Measurements from ENCODE around the gene DEFB132. TPM values are rescaled to one million over a fixed set of nuclear protein-coding genes. Genes with fewer than 3 reads are reported as not detected.
"Not testable (repeated sequence)": the region's sequence is repeated elsewhere in the genome, so short reads cannot be mapped to it uniquely, and the experiment has no call there.

DEFB132 gene
- total RNA-seq, 1 donor from 2014 or later, result 0.32 TPM

DNA sequence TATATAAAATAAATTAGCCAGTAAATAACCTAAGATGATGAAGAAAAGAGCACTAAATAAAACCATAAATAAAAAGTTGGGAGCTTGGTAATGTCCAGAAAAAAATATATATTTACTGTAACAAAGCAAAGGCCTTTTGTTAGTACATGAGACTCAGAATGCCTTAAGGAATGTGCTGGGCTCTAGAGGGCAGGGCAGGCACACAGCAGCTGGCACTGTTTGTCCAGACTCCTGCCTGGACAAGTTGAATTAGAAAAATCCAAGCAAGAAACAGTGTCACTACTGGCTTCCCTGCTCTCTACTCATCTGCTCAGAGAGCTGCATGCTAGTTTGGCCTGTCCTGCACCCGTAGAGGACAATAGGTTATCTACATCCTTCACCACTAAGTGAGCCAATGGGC, 21.6 kb upstream of the DEFB132 start:
- intact Hi-C loops (cut with DNase I), result no loop called here

DNA sequence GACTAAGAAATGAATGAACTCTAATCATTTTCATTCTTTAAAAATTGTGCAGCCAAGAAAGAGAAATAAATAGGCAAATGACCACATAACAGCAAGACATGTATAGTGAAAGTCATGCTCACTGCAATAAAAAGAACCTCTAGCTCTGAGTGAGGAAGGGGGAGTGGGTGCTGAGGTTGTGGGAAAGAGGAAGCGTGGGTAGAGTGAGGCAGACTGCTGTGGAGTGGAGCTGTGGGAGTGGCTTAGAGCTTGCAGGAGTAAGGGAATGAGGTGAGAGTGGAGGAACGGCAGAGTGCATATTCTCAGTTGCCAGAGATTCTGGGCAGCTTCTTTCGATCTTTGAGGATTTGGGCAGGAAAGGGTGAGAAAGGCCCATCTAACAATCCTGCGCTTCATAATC, 20.0 kb upstream of the DEFB132 start:
- no peak for DNase-seq (ENCODE audit: low spot score in 2 of 2)
- Histone ChIP-seq H3K9me3 (no peaks in the 10 kb centered on the region), H3K36me3 (no peaks in the 10 kb centered on the region), H3K4me1 (no peaks in the 10 kb centered on the region), H3K4me3 (no peak overlapping the region), H3K27me3 (no peaks in the 10 kb centered on the region), H3K27ac (no peak overlapping the region)
- no peak for TF ChIP-seq CTCF (IDR thresholded peaks at IDR 0.05)
- intact Hi-C loops (cut with DNase I), result no loop called here

More for the DNA sequence above, 21.6 kb upstream of the DEFB132 start:
- Histone ChIP-seq H3K27me3 (no peaks in the 10 kb centered on the region), H3K4me1 (no peaks in the 10 kb centered on the region), H3K27ac (no peak overlapping the region), H3K9me3 (no peaks in the 10 kb centered on the region), H3K36me3 (no peaks in the 10 kb centered on the region), H3K4me3 (no peak overlapping the region)
- no peak for DNase-seq (ENCODE audit: low spot score in 2 of 2)
- no peak for TF ChIP-seq CTCF (IDR thresholded peaks at IDR 0.05)

DNA sequence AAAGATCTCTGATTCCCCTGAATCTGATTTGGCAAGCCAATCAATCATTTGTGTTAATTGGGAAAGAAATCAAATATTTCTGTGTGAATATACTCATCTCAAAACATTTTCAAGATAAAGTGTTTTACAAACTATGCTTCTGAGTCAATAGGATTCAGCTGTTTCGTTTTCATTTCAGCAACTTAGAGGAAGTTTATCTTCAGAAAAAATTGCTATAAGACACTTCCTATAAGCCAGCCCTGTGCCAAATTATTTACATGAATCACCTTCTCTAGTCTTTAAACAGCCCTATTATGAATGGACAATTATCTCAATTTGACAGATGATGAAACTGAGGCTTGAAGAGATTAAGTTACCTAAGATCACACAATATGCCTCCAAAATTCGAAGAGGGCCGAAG, 19.6 kb upstream of the DEFB132 start:
- Histone ChIP-seq H3K27me3 (no peaks in the 10 kb centered on the region), H3K27ac (no peak overlapping the region), H3K36me3 (no peaks in the 10 kb centered on the region), H3K4me3 (no peak overlapping the region), H3K9me3 (no peaks in the 10 kb centered on the region), H3K4me1 (no peaks in the 10 kb centered on the region)
- intact Hi-C loops (cut with DNase I), result no loop called here
- no peak for DNase-seq (ENCODE audit: low spot score in 2 of 2)
- TF ChIP-seq CTCF (IDR thresholded peaks at IDR 0.05), result no peak

- Histone ChIP-seq H3K9me3 (peaks cover 0 to 7% of the 10 kb centered on the region in 2 donors), H3K4me1 (no peaks in the 10 kb centered on the region), H3K36me3 (no peaks in the 10 kb centered on the region), H3K27me3 (no peaks in the 10 kb centered on the region), H3K27ac (no peak overlapping the region), H3K4me3 (no peak overlapping the region)
- DNase-seq (ENCODE audit: low spot score in 2 of 2), result no peak
- TF ChIP-seq CTCF (IDR thresholded peaks at IDR 0.05), result no peak
- intact Hi-C loops (cut with DNase I), result no loop called here
Measured at GRCh38 chr20:242905-243304, 14.6 kb upstream of the DEFB132 start.

GRCh38 chr20:251354-251753, 6.2 kb upstream of the DEFB132 start:
- intact Hi-C loops (cut with DNase I), result no loop called here
- Histone ChIP-seq H3K27ac (no peak overlapping the region), H3K36me3 (no peaks in the 10 kb centered on the region), H3K27me3 (no peaks in the 10 kb centered on the region), H3K4me3 (no peak overlapping the region), H3K4me1 (no peaks in the 10 kb centered on the region), H3K9me3 (peaks cover 0 to 7% of the 10 kb centered on the region in 2 donors)
- no peak for TF ChIP-seq CTCF (IDR thresholded peaks at IDR 0.05)
- DNase-seq (ENCODE audit: low spot score in 2 of 2), result no peak

GRCh38 chr20:252801-253200, 4.7 kb upstream of the DEFB132 start:
- Histone ChIP-seq H3K36me3 (no peaks in the 10 kb centered on the region), H3K27me3 (no peaks in the 10 kb centered on the region), H3K9me3 (no peaks in the 10 kb centered on the region), H3K4me3 (no peak overlapping the region), H3K4me1 (no peaks in the 10 kb centered on the region), H3K27ac (no peak overlapping the region)
- no peak for TF ChIP-seq CTCF (IDR thresholded peaks at IDR 0.05)
- intact Hi-C loops (cut with DNase I), result no loop called here
- no peak for DNase-seq (ENCODE audit: low spot score in 2 of 2)

DNA sequence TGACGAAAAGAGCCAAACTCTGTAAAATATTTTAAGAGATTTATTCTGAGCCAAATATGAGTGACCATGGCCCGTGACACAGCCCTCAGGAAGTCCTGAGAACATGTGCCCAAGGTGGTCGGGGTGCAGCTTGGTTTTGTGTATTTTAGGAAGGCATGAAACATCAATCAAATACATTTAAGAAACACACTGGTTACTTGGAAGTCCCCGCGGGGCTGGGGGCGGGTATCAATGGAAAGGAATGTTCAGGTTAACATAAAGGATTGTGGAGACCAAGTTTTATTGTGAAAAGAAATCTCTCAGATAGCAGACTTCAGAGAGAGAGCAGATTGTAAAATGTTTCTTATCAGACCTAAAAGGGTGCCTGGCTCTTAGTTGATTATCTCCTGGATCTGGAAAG, 4.1 kb upstream of the DEFB132 start:
- DNase-seq (ENCODE audit: low spot score in 2 of 2); intact Hi-C loops (cut with DNase I); H3K27ac ChIP-seq; H3K36me3 ChIP-seq; H3K27me3 ChIP-seq; H3K4me3 ChIP-seq; H3K4me1 ChIP-seq; H3K9me3 ChIP-seq: not testable (repeated sequence)

Data from ascending aorta (tissue), 2 donors.